ENCODE results near the gene ADAMTS9. TPM values are rescaled to one million over a fixed set of nuclear protein-coding genes. Genes with fewer than 3 reads are reported as not detected.

Gene ADAMTS9
- total RNA-seq, 1 donor from 2014 or later: 74.1 TPM

DNA sequence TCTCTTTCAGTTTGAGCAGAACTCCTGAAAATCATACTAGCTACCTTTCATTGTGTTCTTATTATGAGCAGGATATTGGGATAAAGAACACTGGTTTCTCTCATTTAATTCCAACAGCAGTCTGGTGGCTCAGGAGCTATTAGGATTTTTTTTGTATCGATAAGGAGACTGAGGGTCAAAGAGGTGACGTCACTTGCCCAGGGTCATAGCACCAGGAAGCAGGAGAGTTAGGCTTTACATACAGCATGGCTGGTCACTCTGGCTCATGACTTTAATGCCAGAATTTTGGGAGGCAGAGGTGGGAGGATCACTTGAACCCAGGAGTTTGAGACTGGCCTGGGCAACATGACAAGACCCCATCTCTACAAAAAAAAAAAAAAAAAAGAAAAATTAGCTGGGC, 113.6 kb downstream of the ADAMTS9 start:
- Histone ChIP-seq H3K36me3 (peaks cover 0 to 6% of the 10 kb centered on the region in 2 donors), H3K27me3 (no peaks in the 10 kb centered on the region), H3K27ac (no peak overlapping the region), H3K9me3 (no peaks in the 10 kb centered on the region), H3K4me1 (no peaks in the 10 kb centered on the region), H3K4me3 (no peak overlapping the region)
- TF ChIP-seq, protein P1, sequence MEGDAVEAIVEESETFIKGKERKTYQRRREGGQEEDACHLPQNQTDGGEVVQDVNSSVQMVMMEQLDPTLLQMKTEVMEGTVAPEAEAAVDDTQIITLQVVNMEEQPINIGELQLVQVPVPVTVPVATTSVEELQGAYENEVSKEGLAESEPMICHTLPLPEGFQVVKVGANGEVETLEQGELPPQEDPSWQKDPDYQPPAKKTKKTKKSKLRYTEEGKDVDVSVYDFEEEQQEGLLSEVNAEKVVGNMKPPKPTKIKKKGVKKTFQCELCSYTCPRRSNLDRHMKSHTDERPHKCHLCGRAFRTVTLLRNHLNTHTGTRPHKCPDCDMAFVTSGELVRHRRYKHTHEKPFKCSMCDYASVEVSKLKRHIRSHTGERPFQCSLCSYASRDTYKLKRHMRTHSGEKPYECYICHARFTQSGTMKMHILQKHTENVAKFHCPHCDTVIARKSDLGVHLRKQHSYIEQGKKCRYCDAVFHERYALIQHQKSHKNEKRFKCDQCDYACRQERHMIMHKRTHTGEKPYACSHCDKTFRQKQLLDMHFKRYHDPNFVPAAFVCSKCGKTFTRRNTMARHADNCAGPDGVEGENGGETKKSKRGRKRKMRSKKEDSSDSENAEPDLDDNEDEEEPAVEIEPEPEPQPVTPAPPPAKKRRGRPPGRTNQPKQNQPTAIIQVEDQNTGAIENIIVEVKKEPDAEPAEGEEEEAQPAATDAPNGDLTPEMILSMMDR (IDR thresholded peaks at IDR 0.05): no peak
- DNase-seq (ENCODE audit: low spot score in 2 of 2): no peak
- intact Hi-C loops (cut with DNase I): no loop called here

DNA sequence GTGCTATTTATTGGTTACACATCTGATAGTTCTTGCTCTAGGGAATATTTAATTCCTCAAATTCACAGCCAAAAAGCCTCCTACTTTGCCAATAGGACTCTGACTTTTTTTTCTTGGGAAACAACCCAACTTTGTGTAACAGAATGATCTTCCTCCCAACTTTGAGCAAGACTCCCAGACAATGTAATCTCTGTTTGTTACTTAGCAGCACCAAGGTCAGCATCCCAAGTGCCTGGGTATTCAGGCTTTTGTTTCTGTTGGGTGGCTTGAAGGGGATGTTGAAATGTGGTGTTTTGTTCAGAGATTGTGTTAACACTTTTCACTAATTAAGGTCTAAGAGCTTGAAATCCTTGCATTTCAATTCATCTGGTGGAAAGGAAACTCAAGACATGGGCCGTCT, 115.8 kb downstream of the ADAMTS9 start:
- Histone ChIP-seq H3K4me3 (no peak overlapping the region), H3K27me3 (no peaks in the 10 kb centered on the region), H3K36me3 (peaks cover 0 to 12% of the 10 kb centered on the region in 2 donors), H3K27ac (no peak overlapping the region), H3K9me3 (no peaks in the 10 kb centered on the region), H3K4me1 (no peaks in the 10 kb centered on the region)
- TF ChIP-seq, protein P1 (IDR thresholded peaks at IDR 0.05): no peak
- intact Hi-C loops (cut with DNase I): no loop called here
- no peak for DNase-seq (ENCODE audit: low spot score in 2 of 2)

DNA sequence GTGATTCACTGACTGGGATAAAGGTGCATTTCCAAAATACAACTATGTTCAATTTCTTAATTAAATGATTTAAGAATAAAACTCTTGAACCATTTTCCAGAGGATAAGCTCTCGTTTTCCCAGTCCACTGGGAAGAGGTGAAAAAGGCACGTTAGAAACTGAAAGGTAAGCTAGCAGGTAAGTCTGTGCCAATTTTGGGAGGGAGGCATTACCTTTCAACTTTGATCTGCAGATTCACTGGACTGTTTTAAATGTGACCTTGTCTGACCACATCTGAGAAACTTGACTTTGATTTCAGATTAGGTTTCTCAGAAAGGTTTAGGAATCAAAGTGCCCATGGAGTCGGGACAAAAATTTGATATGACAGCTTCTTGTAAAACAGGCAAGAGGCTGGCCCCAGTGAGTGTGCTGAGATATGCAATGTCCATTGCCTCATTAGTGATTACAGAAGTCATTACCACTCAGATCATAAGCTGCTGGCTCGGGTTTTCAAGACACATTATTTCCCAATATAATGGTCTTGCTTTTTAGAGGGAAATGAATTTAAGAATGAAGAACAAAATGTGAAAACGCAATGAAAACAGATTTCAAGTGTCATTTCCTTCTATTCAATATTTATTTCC, 118.8 kb downstream of the ADAMTS9 start:
- H3K27me3 ChIP-seq: no peaks in the 10 kb centered on the region
- H3K36me3 ChIP-seq: peaks cover 0 to 5% of the 10 kb centered on the region in 2 donors
- H3K9me3 ChIP-seq: no peaks in the 10 kb centered on the region
- intact Hi-C loops (cut with DNase I): no loop called here
- no peaks in the 10 kb centered on the region for H3K4me1 ChIP-seq
- DNase-seq (ENCODE audit: low spot score in 2 of 2): no peak
- H3K4me3 ChIP-seq: no peak overlapping the region
- no peak overlapping the region for H3K27ac ChIP-seq
- TF ChIP-seq, protein P1 (IDR thresholded peaks at IDR 0.05): no peak

DNA sequence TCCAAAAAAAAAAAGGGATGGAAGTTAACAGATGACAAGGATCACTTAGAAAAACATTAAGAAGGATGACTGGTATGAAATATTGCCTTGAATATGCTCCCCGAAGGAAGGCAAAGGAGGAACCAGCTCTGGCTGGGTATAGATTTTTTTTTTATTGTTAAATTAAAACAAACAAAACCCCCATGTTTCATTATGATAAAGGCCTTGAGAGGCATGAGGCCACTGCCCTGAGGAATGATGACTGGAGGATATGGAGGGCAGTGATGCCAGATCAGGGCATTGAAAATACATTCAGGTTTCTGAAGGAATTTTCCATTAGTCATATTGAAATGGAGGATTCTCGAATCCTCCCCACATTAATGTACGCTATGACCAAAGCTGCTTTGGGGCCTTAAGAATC, 120.9 kb downstream of the ADAMTS9 start:
- Histone ChIP-seq H3K4me1 (peaks cover 0 to 2% of the 10 kb centered on the region in 2 donors), H3K9me3 (no peaks in the 10 kb centered on the region), H3K4me3 (no peak overlapping the region), H3K27ac (no peak overlapping the region), H3K36me3 (peaks cover 0 to 5% of the 10 kb centered on the region in 2 donors), H3K27me3 (no peaks in the 10 kb centered on the region)
- DNase-seq (ENCODE audit: low spot score in 2 of 2): no peak
- TF ChIP-seq, protein P1 (IDR thresholded peaks at IDR 0.05): no peak
- intact Hi-C loops (cut with DNase I): no loop called here

DNA sequence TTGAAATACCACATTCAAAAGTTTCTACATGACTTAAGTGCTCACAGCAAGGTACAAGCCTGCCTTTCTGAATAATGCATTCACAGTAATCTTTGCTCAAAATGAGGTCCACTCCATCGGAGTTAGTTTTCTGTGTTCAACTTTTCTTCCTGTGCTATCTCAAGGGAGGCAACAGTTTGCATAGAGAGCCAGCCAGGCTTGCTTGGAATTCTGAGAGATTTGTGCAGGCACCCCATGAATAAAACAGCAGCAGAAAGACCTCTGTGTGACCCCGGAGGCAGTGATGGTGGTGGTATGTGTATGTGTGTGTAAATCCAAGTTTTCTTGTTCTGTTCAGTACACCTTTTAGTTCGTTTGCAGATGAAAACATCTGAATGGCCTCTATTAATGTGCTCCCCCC, 124.0 kb downstream of the ADAMTS9 start:
- Histone ChIP-seq H3K27me3 (no peaks in the 10 kb centered on the region), H3K4me1 (peaks cover 0 to 3% of the 10 kb centered on the region in 2 donors), H3K9me3 (no peaks in the 10 kb centered on the region), H3K36me3 (peaks cover 0 to 6% of the 10 kb centered on the region in 2 donors), H3K27ac (no peak overlapping the region), H3K4me3 (no peak overlapping the region)
- intact Hi-C loops (cut with DNase I): no loop called here
- DNase-seq (ENCODE audit: low spot score in 2 of 2): no peak
- TF ChIP-seq, protein P1 (IDR thresholded peaks at IDR 0.05): no peak

Measured in ascending aorta (tissue), 2 donors.